ENCODE results near the gene TBCD.

TBCD gene

DNA sequence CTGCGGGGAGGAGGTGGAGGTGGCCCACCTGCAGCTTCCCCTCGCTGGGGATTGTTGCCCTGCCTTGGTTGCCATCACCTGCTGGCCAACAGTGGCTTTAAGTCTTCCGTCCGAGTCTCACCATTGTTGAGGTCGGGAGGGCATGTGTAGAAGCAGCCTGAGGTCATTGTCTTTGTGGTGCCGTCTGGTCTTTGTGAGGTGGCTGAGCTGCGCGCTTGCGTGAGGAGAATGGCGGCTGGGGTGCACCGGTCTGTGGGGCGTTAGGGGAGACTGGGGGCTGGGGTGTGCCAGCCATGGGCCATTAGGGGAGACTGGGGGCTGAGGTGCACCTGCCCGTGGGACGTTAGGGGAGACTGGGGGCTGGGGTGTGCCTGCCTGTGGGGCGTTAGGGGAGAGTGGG lies 51.7 kb downstream of the TBCD start:
- H3K27ac ChIP-seq (ENCODE audit: insufficient read depth, low read depth, low read length, poor library complexity, severe bottlenecking): no peak overlapping the region
- H3K4me1 ChIP-seq (ENCODE audit: control insufficient read depth, insufficient read depth, low read length): no peaks in the 10 kb centered on the region
- no peaks in the 10 kb centered on the region for H3K27me3 ChIP-seq (ENCODE audit: control insufficient read depth, insufficient read depth, low read length, poor library complexity, severe bottlenecking)
- no peak overlapping the region for H3K4me3 ChIP-seq (ENCODE audit: insufficient read depth, low read depth, low read length)
- no peaks in the 10 kb centered on the region for H3K9me3 ChIP-seq (ENCODE audit: control insufficient read depth, low read length)
- WGBS, 2 experiments: 91% methylated on average over 15 of the region's 15 CpGs
- peaks cover 15% of the 10 kb centered on the region for H3K36me3 ChIP-seq (ENCODE audit: control insufficient read depth, insufficient read depth, low read length)

GRCh38 chr17:82804442-82805191 lies 52.8 kb downstream of the TBCD start:
- WGBS, 2 experiments: 94 to 95% methylated on average over 27 of the region's 27 CpGs
- Histone ChIP-seq H3K27ac (ENCODE audit: insufficient read depth, low read depth, low read length, poor library complexity, severe bottlenecking) (no peak overlapping the region), H3K4me3 (ENCODE audit: insufficient read depth, low read depth, low read length) (no peak overlapping the region)

GRCh38 chr17:82805254-82805653 lies 53.4 kb downstream of the TBCD start:
- Histone ChIP-seq H3K4me3 (ENCODE audit: insufficient read depth, low read depth, low read length) (no peak overlapping the region), H3K27me3 (ENCODE audit: control insufficient read depth, insufficient read depth, low read length, poor library complexity, severe bottlenecking) (no peaks in the 10 kb centered on the region), H3K4me1 (ENCODE audit: control insufficient read depth, insufficient read depth, low read length) (no peaks in the 10 kb centered on the region), H3K27ac (ENCODE audit: insufficient read depth, low read depth, low read length, poor library complexity, severe bottlenecking) (no peak overlapping the region), H3K9me3 (ENCODE audit: control insufficient read depth, low read length) (no peaks in the 10 kb centered on the region), H3K36me3 (ENCODE audit: control insufficient read depth, insufficient read depth, low read length) (peaks cover 11% of the 10 kb centered on the region)
- WGBS, 2 experiments: 95 to 96% methylated on average over 13 of the region's 13 CpGs

More at GRCh38 chr17:82804442-82805191, 52.8 kb downstream of the TBCD start:
- Histone ChIP-seq H3K9me3 (ENCODE audit: control insufficient read depth, low read length) (no peaks in the 10 kb centered on the region), H3K4me1 (ENCODE audit: control insufficient read depth, insufficient read depth, low read length) (no peaks in the 10 kb centered on the region), H3K36me3 (ENCODE audit: control insufficient read depth, insufficient read depth, low read length) (peaks cover 12% of the 10 kb centered on the region), H3K27me3 (ENCODE audit: control insufficient read depth, insufficient read depth, low read length, poor library complexity, severe bottlenecking) (no peaks in the 10 kb centered on the region)

DNA sequence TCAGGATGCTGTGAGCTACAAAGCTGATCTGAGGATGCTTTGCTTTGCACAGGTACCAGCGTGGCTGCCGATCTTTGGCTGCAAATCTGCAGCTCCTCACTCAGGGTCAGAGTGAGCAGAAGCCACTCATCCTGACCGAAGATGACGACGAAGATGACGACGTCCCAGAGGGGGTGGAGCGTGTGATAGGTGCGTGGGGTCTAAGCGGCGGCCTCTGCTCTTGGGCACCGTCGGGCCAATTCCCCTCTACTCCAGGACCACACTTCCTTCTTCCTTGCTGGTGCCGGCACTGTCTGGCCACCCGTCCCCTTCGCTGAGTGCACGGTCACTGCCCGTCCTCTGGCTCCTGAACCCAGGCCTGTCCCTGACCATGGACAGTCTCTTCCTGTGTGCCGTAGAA lies 54.0 kb downstream of the TBCD start:
- no peaks in the 10 kb centered on the region for H3K9me3 ChIP-seq (ENCODE audit: control insufficient read depth, low read length)
- no peak overlapping the region for H3K4me3 ChIP-seq (ENCODE audit: insufficient read depth, low read depth, low read length)
- H3K27me3 ChIP-seq (ENCODE audit: control insufficient read depth, insufficient read depth, low read length, poor library complexity, severe bottlenecking): no peaks in the 10 kb centered on the region
- 96% methylated on average over 19 of the region's 19 CpGs for WGBS, 2 experiments
- no peak overlapping the region for H3K27ac ChIP-seq (ENCODE audit: insufficient read depth, low read depth, low read length, poor library complexity, severe bottlenecking)
- H3K36me3 ChIP-seq (ENCODE audit: control insufficient read depth, insufficient read depth, low read length): peaks cover 6% of the 10 kb centered on the region
- H3K4me1 ChIP-seq (ENCODE audit: control insufficient read depth, insufficient read depth, low read length): no peaks in the 10 kb centered on the region

DNA sequence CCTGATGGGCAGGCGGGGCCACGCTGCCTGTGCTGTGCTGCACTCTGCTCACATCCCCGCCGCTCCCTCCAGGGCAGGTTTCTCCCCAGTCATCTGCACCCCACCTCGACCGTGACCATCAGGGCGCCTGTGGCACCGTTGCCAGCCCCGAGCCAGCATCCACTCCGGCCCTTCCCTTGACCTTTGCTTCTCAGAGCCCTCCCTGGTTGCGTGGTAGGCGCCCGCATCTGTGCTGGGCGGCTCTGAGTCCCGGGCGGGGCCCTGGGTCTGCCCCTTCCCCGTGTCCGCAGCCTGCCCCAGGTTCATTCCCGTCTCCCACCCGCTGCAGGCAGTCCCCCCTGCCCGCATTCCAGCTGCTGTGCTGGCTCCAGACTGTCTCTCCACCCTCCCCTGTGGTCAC lies 54.8 kb downstream of the TBCD start:
- Histone ChIP-seq H3K27me3 (ENCODE audit: control insufficient read depth, insufficient read depth, low read length, poor library complexity, severe bottlenecking) (no peaks in the 10 kb centered on the region), H3K27ac (ENCODE audit: insufficient read depth, low read depth, low read length, poor library complexity, severe bottlenecking) (no peak overlapping the region), H3K4me3 (ENCODE audit: insufficient read depth, low read depth, low read length) (no peak overlapping the region), H3K9me3 (ENCODE audit: control insufficient read depth, low read length) (no peaks in the 10 kb centered on the region), H3K4me1 (ENCODE audit: control insufficient read depth, insufficient read depth, low read length) (no peaks in the 10 kb centered on the region), H3K36me3 (ENCODE audit: control insufficient read depth, insufficient read depth, low read length) (peaks cover 6% of the 10 kb centered on the region)
- WGBS, 2 experiments: 97% methylated on average over 21 of the region's 21 CpGs

- no peaks in the 10 kb centered on the region for H3K9me3 ChIP-seq (ENCODE audit: control insufficient read depth, low read length)
- H3K4me3 ChIP-seq (ENCODE audit: insufficient read depth, low read depth, low read length): no peak overlapping the region
- H3K27me3 ChIP-seq (ENCODE audit: control insufficient read depth, insufficient read depth, low read length, poor library complexity, severe bottlenecking): no peaks in the 10 kb centered on the region
- no peaks in the 10 kb centered on the region for H3K4me1 ChIP-seq (ENCODE audit: control insufficient read depth, insufficient read depth, low read length)
- peaks cover 6% of the 10 kb centered on the region for H3K36me3 ChIP-seq (ENCODE audit: control insufficient read depth, insufficient read depth, low read length)
- WGBS, 2 experiments: 95% methylated on average over 9 of the region's 9 CpGs
- H3K27ac ChIP-seq (ENCODE audit: insufficient read depth, low read depth, low read length, poor library complexity, severe bottlenecking): no peak overlapping the region
Measured at GRCh38 chr17:82807101-82807500, 55.2 kb downstream of the TBCD start.

DNA sequence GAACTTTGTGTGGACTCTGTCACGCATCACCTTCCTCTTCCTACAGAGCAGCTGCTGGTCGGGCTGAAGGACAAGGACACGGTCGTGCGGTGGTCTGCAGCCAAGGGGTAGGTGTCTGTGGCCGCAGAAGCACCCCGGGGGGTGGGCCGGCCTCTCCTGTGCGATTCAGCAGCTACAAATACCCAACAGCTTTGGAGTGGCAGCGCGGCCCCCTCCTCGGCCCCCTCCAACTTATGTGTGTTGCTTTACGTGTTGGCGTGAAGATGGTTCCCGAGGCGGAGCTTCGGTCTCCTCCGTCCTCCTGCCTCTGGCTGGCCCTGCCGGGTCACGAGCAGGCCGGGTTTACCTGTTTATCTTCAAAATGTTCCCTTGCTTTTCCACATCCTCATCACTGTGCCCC lies 55.7 kb downstream of the TBCD start:
- H3K4me1 ChIP-seq (ENCODE audit: control insufficient read depth, insufficient read depth, low read length): no peaks in the 10 kb centered on the region
- no peaks in the 10 kb centered on the region for H3K9me3 ChIP-seq (ENCODE audit: control insufficient read depth, low read length)
- H3K4me3 ChIP-seq (ENCODE audit: insufficient read depth, low read depth, low read length): no peak overlapping the region
- H3K36me3 ChIP-seq (ENCODE audit: control insufficient read depth, insufficient read depth, low read length): peaks cover 6% of the 10 kb centered on the region
- 96% methylated on average over 21 of the region's 21 CpGs for WGBS, 2 experiments
- H3K27ac ChIP-seq (ENCODE audit: insufficient read depth, low read depth, low read length, poor library complexity, severe bottlenecking): no peak overlapping the region
- no peaks in the 10 kb centered on the region for H3K27me3 ChIP-seq (ENCODE audit: control insufficient read depth, insufficient read depth, low read length, poor library complexity, severe bottlenecking)

- H3K27ac ChIP-seq (ENCODE audit: insufficient read depth, low read depth, low read length, poor library complexity, severe bottlenecking): no peak overlapping the region
- H3K4me3 ChIP-seq (ENCODE audit: insufficient read depth, low read depth, low read length): no peak overlapping the region
- WGBS, 2 experiments: 92 to 95% methylated on average over 8 of the region's 8 CpGs
- H3K27me3 ChIP-seq (ENCODE audit: control insufficient read depth, insufficient read depth, low read length, poor library complexity, severe bottlenecking): no peaks in the 10 kb centered on the region
- H3K4me1 ChIP-seq (ENCODE audit: control insufficient read depth, insufficient read depth, low read length): no peaks in the 10 kb centered on the region
- no peaks in the 10 kb centered on the region for H3K9me3 ChIP-seq (ENCODE audit: control insufficient read depth, low read length)
- peaks cover 6% of the 10 kb centered on the region for H3K36me3 ChIP-seq (ENCODE audit: control insufficient read depth, insufficient read depth, low read length)
Measured at GRCh38 chr17:82808006-82808405, 56.1 kb downstream of the TBCD start.

- Histone ChIP-seq H3K9me3 (ENCODE audit: control insufficient read depth, low read length) (no peaks in the 10 kb centered on the region), H3K27me3 (ENCODE audit: control insufficient read depth, insufficient read depth, low read length, poor library complexity, severe bottlenecking) (no peaks in the 10 kb centered on the region), H3K27ac (ENCODE audit: insufficient read depth, low read depth, low read length, poor library complexity, severe bottlenecking) (no peak overlapping the region), H3K4me3 (ENCODE audit: insufficient read depth, low read depth, low read length) (no peak overlapping the region), H3K4me1 (ENCODE audit: control insufficient read depth, insufficient read depth, low read length) (no peaks in the 10 kb centered on the region), H3K36me3 (ENCODE audit: control insufficient read depth, insufficient read depth, low read length) (peaks cover 6% of the 10 kb centered on the region)
- 94 to 95% methylated on average over 35 of the region's 35 CpGs for WGBS, 2 experiments
Measured at GRCh38 chr17:82808921-82809905, 57.3 kb downstream of the TBCD start.
